NOMO-1 treated with DMSO at 0.1 percent for 48 hours (cell line): ENCODE measurements around the gene C1QTNF8.

Experiments
- DNase-seq: peaks from one replicate; lab custom pipeline; 2025; ENCODE audit not compliant: unreplicated experiment; lab: John Stamatoyannopoulos, UW

The C1QTNF8 gene, protein sequence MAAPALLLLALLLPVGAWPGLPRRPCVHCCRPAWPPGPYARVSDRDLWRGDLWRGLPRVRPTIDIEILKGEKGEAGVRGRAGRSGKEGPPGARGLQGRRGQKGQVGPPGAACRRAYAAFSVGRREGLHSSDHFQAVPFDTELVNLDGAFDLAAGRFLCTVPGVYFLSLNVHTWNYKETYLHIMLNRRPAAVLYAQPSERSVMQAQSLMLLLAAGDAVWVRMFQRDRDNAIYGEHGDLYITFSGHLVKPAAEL

DNA sequence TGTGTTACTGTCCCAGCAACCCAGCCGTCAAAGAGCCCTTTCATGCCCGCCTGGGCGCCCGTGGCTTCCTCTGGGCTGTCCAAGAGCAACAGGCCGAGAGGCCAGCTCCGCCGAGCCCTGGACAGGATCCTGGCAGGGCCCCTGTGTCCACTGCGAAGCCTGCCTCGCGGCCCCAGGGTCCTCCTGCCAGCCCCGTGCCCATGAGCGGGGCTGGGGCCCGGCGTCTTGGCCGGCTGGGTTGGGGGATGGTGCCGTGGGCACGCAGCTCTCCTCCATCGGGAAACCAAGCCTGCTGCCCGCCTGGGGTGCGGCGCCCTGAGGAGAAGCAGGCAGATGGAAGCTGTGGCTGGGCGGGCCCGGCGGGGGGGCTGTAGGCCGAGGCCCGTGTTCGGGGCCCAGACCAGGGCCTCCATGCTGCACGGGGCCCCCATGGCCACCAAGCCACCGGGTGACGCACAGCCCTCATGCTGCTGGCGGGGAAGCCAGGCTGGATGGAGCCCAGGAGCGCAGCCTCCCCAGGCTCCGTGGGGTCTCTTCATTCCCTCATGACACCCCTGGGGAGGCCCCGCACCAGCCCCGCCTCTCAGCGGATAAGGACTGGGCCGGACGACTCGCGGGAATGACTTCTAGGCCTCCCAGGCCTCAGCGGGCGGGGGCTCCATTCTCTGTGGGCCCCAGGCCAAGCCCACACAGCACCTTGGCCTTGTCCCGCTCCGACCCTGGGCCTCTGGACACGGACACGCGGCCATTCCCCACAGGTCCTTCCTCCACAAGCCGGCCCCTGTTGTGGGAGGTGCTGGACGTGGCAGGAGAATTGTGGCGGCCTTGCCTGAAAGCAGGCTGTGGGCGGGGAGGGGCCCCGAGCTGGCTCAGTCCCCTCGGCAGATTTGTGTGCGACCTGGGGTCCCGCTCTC lies at the start of gene C1QTNF8:
Gene C1QTNF8 (minus strand): TSS at position 76 of the 914 bp plus-strand sequence. CDS start 1,322 bp downstream, outside the sequence.
- DNase-seq: no peak

DNA sequence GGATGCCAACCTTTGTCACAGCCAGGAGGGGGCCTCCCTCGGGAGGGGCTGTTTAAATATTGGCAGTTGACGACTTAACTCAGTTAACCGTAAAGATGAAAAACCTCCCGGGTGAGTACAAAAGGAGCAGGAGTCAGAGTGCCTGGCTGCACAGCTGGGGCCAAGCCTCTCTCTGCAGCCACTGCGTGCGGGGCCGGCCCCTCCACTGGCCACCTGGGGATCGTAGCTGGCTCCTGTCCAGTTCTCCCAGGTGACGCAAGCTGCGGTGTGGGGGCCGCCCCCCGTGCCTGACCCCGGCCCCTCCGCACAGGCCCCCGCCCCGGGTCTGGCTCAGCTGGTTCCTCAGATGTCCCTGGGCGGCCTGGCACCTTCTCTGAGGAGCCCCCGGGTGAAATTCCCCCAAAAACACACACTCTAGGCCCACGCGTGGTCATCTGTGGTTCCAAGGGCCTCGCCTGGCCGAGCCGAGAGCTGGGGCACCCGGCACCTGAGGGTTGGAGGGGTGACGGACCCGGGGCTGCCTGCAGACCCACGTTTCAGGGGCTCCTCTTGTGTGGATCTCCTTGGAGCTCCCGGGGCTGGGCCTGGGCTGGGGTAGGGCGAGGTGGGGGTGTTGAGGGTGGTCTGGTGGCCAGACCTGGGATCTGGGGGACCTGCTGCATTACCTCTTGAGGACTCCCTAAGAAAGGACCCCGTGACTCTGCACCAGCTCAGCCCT lies 49.5 kb upstream of the C1QTNF8 start:
- no peak for DNase-seq

DNA sequence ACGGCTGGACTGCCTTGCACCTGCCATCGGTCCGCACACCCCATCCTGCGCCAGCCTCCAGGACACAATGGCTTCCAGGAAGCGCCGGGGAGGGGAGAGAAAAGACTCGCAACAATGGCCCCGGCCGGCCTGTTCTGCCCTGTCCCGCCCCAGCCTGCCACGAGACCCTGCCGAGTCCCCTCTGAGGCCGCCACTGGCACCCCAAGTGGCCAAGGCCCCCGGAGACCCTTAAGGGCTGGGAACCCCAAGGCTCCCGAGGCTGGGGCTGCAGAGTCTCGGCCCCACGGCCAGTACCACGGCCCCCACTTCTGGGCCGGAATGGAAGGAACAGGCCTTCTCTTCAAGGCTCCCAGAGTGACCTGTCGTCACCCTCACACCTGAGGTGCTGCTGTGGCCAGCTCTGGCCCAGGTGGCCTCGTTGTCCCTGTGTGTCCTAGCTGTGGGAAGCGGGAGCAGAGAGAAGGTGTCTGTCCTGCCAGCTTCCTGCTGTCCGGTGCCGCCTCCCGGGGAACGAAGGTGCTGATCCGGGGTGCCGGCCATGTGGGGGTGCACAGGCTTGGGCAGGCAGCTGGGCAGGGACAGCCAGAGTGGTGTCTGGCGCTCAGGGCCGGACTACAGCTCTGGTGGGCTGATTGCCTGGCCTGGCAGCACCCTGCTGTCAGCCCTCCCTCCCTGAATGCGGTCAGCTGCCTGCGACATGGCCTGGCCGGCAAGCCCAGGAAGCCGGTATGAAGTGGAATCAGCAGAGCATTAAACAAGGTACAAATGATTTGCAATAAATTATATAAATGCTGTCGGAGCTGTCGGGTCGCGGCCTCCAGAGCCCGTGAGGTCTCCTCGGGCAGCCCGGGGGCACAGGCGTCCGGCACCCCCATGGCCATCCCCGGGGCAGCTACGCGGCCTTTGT lies 48.7 kb upstream of the C1QTNF8 start:
- DNase-seq: no peak

DNA sequence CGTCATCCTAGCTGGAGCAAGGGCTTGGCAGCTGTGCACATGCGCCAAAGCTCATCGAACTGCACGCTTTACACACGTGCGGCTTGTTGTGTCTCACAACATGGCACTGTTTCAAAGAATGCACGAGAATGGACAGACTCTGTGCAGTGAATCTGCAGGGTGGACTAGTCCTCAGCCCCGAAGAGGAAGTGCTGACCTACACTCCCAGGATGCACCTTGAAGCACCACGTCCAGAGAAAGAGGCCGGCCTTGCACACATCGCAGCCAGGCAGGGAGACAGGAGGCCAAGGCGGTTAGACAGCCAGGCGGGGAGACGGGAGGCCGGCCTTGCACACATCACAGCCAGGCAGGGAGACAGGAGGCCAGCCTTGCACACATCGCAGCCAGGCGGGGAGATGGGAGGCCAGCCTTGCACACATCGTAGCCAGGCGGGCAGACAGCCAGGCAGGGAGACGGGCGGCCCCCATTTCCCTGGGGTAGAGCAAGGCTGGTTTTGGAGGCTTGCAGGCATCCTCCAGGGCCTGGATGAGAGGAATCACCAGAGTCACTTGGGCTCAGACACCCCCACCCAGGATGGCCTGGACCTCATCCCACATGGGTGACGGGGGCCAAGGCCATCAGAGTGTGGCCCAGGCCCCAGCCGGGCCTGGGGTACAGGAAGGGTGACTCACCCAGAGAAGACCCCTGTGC lies 47.9 kb upstream of the C1QTNF8 start:
- DNase-seq: no peak

DNA sequence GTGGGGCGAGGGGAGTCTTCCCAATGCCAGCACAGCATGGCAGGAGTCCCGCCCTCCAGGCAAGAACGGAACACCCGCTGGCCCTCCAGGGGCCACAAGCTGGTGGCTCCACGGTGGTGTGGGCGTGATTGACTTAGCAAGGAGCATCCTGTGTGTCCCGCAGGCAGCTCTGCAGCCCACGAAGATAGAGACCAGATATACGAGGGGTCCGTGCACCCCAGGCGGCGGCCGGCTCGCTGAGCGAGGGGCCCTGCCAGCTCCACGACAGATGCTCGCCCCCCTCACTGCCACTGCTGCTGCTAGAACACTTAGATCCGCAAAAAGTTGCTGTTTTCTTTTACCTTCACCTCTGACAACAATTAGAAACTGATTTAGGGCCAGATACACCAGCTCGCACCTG lies 46.9 kb upstream of the C1QTNF8 start:
- DNase-seq: no peak

DNA sequence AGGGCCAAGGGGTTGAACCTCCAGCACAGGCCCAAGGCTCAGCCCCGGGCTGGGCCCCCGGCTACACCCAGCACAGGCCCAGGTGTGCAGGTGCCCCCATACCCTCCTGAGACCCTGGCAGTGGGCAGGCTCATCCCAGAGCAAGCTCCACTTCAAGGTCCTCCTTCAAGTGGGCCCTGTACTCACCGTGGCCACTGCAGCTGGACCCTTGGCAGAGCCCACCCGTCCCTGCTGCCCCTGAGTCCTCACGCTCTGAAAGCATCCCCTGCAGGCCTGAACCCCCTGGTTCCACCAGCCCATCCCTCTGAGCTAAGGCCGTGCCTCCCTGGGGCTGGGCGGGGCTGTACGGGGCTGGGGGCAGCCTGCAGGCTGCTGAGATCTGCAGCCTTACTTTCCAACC lies 45.7 kb upstream of the C1QTNF8 start:
- DNase-seq: no peak

DNA sequence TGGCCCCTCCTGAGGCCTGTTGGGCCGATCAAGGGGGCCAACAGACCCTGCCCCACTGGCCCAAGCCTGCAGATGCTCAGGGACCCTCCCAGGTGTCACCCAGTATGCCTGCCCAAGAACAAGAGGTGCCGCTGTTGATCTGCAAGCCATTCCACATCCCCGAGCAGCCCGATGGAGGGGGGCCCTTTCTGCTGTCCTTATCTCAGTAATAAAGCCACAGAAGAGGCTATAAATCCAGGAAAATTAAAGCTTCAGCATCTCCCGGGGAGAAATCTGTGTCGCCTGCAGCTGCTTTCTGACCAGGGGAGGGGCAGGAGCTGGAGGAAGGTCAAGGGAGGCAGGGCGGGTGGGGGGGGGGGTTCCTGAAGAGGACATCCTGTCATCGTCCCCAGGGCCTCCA lies 45.1 kb upstream of the C1QTNF8 start:
- DNase-seq: no peak

DNA sequence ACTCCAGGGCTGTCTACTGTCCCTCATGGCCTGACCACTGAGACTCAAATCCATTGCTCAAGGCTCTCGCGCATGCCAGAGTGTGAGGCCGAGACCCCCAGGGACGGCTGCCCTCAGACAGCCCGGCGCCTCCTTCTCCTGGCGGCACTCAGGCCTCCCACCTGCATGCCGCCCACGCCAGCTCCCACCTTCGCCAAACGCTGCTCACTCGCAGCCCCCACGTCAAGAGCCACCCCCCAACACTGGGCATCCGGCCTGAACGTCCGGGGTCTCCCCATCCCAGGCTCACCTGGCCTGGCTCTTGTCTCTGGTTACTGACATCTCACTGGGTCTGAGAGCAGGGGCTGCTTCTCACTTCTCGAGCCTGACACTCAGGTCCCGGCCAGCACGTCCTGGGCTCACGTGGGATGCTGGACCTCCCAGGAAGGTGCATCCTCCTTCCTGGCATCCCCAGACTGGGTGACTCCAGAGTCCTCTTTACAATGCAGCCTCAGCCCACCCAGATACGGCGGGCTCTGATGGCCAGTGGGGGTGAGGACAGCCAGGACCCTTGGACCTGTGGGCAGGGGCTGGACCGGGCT lies 44.6 kb upstream of the C1QTNF8 start:
- DNase-seq: no peak

DNA sequence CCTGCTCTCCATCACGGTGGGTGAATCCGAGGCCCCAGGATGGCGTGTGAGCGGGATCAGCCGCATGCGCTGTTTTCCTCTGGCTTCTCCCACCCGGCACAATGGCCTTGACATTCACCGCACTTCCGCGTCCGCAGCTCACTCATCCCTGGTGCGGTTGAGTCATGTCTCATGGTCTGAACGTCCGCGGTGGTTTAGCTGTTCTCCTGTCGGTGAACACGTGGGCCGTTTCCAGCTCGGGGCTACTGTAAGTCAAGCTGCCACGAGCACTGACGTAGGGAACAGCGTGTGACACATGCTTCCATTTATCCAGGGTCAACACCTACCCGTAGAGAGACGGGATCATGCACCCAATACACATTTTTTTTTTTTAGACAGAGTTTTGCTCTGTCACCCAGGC lies 41.6 kb upstream of the C1QTNF8 start:
- DNase-seq: no peak

DNA sequence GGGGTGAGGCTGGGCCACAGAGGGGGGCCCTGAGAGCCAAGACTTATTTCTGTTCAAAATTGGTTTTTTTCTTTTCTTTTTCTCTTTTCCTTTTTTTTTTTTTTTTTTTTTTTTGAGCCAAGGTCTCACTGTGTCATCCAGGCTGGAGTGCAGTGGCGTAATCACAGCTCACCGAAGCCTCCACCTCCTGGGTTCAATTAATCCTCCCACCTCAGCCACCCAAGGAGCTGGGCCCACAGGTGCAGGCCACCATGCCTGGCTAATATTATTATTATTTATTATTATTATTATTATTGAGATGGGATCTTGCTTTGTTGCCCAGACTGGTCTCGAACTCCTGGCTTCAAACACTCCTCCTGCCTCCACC lies 39.4 kb upstream of the C1QTNF8 start:
- no peak for DNase-seq

DNA sequence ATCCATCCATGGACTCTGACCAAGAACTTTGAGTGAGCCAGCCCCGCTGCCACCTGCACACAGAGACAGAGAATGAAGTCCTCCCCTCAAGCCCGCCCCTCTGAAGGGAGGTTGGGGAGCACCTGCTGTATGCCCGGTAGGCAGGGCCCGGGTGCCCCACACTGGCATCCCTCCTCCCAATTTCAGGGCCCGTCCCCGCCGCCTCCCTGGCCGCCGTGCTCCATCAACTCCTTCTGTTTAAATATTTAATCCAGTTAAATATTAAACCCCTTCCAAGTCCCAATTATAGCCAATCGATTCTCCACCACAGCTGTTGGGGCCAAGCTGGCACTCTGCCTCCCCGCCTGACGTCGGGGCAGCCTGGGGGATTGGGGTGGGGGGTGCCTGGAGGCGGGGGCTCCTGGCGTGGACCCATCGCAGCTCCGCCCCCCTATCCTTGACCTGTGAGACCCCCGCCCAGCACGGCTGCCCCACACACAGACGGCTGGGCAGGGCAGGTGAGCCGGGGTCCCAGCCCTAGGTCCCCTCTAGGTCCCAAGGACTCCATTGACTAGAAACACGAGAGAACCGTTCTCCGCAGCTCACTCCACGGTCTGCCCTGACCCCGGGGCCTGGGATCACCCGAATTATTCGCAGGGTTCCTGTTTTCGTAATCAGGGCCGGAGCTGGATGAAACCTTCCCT lies 38.9 kb upstream of the C1QTNF8 start:
- no peak for DNase-seq

DNA sequence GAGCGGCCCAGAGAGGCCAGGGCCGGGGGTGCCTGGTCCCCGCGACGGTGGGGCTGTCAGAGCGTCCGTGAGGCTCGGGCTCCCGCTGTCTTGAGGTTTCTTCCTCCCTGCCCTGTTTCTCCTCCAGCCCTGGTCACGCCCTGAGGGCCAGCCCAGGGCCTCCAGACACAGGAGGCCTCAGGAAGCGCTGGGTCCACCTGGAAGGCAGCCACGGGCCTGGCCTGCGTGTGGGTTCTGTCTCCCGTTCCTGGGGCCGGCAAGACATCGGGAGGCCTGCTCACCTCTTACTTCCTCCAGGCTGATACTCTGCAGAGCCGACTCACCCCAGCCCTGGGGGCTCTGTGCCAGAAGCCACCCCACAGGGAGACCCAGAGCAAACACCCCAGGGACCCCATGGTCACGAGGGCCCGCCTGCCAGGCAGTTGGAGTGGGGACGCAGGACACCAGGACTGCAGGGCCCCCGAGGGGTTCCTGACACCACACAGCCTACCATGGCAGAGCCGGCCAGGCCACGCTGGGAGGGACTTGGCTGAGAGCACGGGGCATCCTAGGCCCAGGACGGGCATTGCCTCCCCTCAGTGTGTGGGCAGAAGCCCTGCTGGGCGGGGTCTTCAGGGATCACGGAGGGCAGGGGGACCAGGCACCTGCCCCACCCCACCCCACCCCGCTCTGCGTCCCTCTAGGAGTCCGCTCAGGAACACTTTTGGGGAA lies 37.9 kb upstream of the C1QTNF8 start:
- no peak for DNase-seq

DNA sequence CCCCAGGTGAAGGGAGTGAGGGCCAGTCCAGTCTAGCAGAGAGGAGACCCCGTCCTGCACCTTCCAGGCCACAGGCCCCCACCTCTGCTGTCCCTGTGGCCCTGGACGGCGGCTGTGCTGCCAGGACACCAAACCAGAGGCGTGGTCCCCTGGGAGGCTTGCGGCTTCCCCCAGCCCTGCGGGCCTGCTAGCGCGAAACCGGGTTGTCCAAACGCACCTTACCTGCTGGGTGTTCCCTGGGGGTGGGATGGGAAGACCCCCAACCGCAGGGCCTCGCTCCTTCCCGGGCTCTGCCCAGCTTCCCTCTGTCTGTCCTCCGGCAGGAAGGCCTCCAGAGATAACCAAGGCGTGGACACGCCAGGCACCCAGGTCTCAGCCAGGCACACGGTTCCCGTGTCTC lies 37.2 kb upstream of the C1QTNF8 start:
- DNase-seq: no peak

DNA sequence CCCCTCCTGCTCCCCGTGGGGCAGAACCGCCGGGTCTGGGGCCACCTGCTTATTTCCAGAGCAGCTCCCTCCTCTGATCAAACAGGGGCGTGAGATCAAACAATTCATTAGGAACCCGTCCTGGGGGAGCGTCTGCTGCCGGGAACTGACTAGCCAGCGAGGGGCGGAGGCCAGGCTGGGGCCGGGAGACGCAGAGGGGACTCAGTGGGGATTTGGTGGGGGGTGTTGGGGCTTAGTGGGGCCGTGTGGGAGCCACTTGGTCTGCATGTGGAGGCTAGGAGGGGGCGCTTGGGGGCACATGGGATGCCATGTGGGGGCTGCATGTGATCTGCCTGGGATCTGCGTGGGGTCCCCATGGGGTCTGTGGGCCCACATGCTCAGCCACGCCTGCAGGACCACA lies 36.4 kb upstream of the C1QTNF8 start:
- no peak for DNase-seq

DNA sequence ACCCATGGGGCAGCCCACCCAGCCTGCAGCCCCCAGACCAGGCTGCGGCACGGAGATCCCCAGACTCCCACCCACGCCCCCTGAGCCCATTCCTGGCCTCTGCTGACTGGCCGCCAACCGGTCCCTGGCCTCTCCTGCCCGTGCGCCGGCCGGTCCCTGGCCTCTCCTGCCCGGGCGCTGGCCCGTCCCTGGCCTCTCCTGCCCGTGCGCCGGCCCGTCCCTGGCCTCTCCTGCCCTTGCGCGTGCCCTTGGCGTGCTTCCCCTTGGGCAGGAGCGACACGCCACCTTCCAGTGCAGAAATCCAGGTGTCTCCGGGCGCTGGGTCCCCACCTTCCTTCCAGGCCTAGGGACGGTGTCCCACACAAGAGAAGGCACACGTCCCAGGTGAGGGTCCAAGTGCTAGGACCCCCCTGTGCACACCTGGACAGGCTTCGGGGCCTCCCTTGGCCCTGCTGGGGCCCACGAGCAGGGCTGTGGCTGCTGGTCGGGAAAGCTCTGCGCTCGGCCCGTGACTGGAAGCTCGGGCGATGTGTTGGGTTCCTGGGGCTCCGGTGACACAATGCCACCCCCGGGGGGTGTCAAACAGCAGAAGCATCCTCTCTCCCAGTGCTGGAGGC lies 35.4 kb upstream of the C1QTNF8 start:
- DNase-seq: no peak

DNA sequence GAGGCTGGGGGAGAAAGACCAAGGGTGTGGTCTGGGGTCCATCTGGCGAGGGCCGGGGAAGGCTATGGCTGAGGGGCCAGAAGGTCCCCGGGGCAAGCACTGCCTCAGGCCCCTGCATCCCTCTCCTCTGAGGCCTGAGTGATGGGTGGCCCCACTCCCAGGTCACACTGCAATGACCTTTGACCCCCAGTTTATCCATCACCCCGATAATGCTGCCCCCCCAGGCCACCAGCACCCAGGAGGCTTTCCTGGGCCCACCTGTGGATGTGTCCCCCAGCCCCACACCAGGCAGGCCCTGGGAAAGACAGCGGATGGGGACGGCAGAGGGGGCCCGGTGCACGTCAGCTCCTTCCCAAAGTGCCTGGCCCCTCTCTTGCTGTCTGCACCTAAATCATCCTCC lies 34.3 kb upstream of the C1QTNF8 start:
- no peak for DNase-seq

DNA sequence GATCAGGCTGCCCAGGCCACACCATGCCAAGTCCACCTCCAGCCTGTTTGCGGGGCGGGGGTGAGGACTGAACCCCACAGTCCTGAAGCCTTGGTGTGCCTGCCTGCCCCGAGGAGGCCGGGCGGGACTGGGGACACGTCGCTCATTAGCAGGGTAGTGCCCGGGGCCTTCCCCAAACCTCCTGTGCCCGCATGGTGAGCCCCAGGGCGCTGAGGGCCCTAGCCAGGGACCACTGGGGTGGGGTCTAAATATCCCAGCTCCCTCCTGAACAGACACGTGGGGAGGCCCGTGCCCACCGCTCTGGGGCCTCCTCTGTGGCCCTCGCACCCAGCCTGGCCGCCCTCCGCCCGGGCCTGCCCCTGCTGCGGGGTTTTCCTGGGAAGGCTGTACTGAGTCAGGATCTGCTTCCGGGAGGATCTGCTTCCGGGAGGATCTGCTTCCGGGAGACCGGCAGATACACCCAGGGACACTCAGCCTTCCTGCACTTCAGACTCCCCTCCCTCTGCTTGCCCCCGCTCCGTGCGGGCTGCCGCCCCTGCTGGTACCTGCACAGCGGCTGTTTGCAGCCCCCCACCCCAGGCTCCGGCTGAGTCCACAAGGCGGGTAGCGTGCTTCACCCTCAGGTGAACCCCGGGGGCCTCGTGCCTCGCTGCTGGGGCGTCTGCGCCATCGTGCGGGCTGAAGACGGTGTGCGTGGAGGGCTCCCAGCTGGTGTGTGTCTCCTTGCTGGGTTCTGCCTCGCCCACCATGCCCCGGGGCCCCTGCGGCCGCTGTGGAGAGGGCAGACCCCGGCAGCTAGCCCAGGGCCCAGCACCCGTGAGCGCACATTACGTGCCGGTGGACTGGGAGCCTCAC lies 33.3 kb upstream of the C1QTNF8 start:
- no peak for DNase-seq
